ENCODE measurements around the gene UBLCP1. TPM values are rescaled to one million over a fixed set of nuclear protein-coding genes. Genes with fewer than 3 reads are reported as not detected.

UBLCP1 gene
- total and polyA plus RNA-seq, 2 of the 13 experiments (the other 11 are each of a cell fraction or from before 2014, with no cell fraction given), result 6.5 to 12.6 TPM

GRCh38 chr5:159262859-159263568, at the start of gene UBLCP1 (continued):
- peak; percentile 88 for TF ChIP-seq ZNF687 (CRISPR knock-in tag; IDR thresholded peaks at IDR 0.05)
- TF ChIP-seq SMARCE1 (IDR thresholded peaks at IDR 0.05; ENCODE audit: borderline replicate concordance), result no peak
- peak; percentile 57; the same call in 1 of the 2 replicates for TF ChIP-seq THAP7 (CRISPR knock-in tag; IDR thresholded peaks at IDR 0.05)
- TF ChIP-seq RXRA (CRISPR knock-in tag; IDR thresholded peaks at IDR 0.05), result peak; percentile 19; the same call in 1 of the 2 replicates
- no peak for TF ChIP-seq ZMYM2 (CRISPR knock-in tag; IDR thresholded peaks at IDR 0.05)
- peak; percentile 91 for TF ChIP-seq HDAC1 (CRISPR knock-in tag; IDR thresholded peaks at IDR 0.05)
- peak; percentile 83 for TF ChIP-seq HNRNPLL (IDR thresholded peaks at IDR 0.05; ENCODE audit: low read depth, low read length, poor library complexity, severe bottlenecking)
- TF ChIP-seq ISL2 (CRISPR knock-in tag; IDR thresholded peaks at IDR 0.05), result peak; percentile 62
- TF ChIP-seq FOXO4 (CRISPR knock-in tag; conservative IDR thresholded peaks at IDR 0.05), result no peak
- TF ChIP-seq MED13 (CRISPR knock-in tag; IDR thresholded peaks at IDR 0.05), result no peak
- TF ChIP-seq CENPX (CRISPR knock-in tag; IDR thresholded peaks at IDR 0.05), result no peak
- no peak for TF ChIP-seq ZKSCAN5 (CRISPR knock-in tag; IDR thresholded peaks at IDR 0.05)
- TF ChIP-seq HMG20A (CRISPR knock-in tag; IDR thresholded peaks at IDR 0.05; ENCODE audit: borderline replicate concordance), result no peak
- TF ChIP-seq ZSCAN12 (CRISPR knock-in tag; IDR thresholded peaks at IDR 0.05), result no peak
- TF ChIP-seq EEA1 (CRISPR knock-in tag; IDR thresholded peaks at IDR 0.05; ENCODE audit: borderline replicate concordance), result 0 out of 2 replicates have a peak, but pooled peaks have one; percentile 51
- TF ChIP-seq ZNF773 (CRISPR knock-in tag; IDR thresholded peaks at IDR 0.05; ENCODE audit: borderline replicate concordance), result peak; percentile 80; the same call in 1 of the 2 replicates
- peak; percentile 42; the same call in 1 of the 2 replicates for TF ChIP-seq DMAP1 (CRISPR knock-in tag; IDR thresholded peaks at IDR 0.05)
- no peak for TF ChIP-seq ZNF20 (CRISPR knock-in tag; IDR thresholded peaks at IDR 0.05)
- TF ChIP-seq ZNF552 (CRISPR knock-in tag; IDR thresholded peaks at IDR 0.05; ENCODE audit: borderline replicate concordance), result no peak
- TF ChIP-seq AKAP8 (CRISPR knock-in tag; IDR thresholded peaks at IDR 0.05), result no peak; the same call in 1 of the 2 replicates
- no peak for TF ChIP-seq RBAK (CRISPR knock-in tag; IDR thresholded peaks at IDR 0.05)
- no peak for TF ChIP-seq ADNP (CRISPR knock-in tag; IDR thresholded peaks at IDR 0.05)
- TF ChIP-seq ZNF770 (CRISPR knock-in tag; IDR thresholded peaks at IDR 0.05), result peak; percentile 34; the same call in 1 of the 2 replicates
